Hindlimb muscle (tissue), 1 donor: ENCODE measurements around the gene AK6. TPM values are rescaled to one million over a fixed set of nuclear protein-coding genes. Genes with fewer than 3 reads are reported as not detected.
A peak's percentile ranks its signal among the peaks of the same experiment; 100 is the strongest.
"Not testable (repeated sequence)": the region's sequence is repeated elsewhere in the genome, so short reads cannot be mapped to it uniquely, and the experiment has no call there.

Experiments
- DNase-seq: peaks from one replicate; pipeline ENCODE4 v3.0.0-alpha.2; 2013
- polyA plus RNA-seq: library from polyadenylated mRNA; unstranded; fragments of 120-200 nt; gene quantifications from one replicate; pipeline ENCODE4 v1.2.1, GENCODE V29; 2013; ENCODE audit not compliant: insufficient read length

AK6 gene
- 30.8 TPM for polyA plus RNA-seq

DNA sequence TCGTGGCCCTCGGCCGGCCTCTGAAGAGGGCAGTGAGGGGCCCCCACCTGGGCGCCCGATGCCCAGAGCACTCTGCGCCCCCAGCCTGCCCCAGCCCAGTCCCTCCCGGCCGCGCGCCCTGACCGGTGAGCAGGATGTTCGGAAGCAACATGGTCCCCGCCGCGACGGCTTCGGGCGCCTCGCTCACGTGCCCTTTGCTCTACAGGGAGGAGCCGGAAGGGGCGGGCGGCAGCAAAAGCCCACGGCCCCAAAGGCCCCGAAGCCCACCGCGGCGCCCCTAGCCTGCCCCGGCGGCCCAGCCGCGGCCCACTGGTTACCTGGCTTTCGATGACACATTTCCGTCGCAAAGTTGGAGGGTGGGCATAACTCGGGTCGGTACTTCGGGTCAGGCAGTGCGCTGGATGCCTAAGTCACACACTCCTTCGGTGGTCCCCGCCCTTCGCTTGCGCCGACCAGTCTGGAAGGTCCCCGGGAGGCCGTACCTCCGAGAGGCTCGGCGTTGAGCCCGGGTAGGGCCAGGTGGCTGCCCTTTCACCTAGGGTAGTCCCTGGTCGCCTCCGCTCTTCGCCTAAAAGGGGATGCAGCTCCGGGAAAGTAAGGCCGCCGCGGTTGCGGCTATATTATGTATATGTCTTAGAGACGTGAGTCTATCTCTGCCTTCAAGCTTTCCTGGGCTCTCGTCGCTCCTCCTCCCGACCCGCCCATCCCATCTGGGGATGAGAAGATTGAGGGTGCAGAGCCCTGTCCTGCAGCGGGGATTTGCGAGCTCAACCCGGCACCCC lies at the start of gene AK6, which contains the start of the genes RAD17 and TAF9:
TSS of gene AK6 (minus strand) at position 181 of the 782 bp plus-strand sequence. CDS start at position 151, 30 bp downstream.
TSS of gene RAD17 (plus strand) at position 479 of the 782 bp plus-strand sequence. CDS start 2,391 bp downstream, outside the sequence.
TSS of gene TAF9 (minus strand) at position 181 of the 782 bp plus-strand sequence. CDS start 3,783 bp downstream, outside the sequence.
- peak; percentile 94 for DNase-seq

DNA sequence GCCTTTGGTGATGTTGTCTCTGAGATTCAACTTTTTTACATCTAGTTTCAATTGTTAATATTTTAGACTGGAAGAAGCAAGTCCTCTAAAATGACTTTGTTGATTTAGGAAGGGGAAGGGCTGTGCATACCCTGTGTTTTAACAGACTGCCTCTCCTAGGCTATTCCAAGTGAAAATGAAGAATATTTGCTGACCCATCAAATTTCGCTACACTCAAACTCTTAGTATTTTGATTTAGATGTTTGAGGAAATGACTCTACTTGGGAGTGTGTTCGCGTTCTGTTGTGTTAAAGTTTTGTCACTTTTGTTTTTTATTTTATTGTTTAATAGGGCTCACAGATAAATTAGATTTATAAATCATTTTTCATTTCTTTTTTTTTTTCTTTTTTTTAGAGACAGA lies 49.2 kb upstream of the AK6 start:
- no peak for DNase-seq

DNA sequence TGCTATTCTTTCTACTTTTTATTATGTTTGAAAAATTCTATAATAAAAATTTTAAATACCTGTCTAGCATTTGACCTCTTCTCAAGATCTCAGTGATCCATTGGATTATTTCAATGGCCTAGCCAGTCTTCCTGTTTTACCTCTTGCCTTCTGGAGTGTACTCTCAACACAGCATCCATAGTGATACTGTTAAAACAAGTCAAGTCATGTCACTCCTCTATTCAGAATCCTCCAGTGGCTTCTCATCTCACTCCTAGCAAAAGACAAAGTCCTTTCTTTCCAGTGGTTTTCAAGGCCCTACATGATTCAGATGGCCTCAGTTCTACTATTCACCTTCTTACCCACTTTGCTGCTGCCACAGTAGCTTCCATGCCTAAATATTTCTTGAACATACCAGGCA lies 47.4 kb upstream of the AK6 start:
- DNase-seq, result no peak

DNA sequence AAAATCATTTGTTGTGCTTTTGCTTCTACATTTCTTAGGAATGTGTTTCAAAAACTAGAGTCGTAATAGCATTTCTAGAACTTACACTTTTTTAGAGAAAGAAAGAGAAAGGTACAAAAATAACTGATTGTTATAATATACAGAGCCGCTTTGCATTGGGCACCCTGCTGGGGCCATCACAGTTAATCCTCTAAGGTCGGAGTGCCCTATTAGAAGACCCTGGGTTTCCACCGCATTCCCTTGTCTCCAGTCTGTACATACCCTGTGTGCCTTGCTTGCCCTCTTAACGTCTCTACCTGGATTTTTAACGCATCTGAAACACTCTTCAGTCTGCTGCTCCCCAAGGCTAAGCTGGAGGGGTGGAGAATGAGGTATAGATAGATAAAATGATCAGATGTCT lies 46.9 kb upstream of the AK6 start:
- DNase-seq, result no peak

DNA sequence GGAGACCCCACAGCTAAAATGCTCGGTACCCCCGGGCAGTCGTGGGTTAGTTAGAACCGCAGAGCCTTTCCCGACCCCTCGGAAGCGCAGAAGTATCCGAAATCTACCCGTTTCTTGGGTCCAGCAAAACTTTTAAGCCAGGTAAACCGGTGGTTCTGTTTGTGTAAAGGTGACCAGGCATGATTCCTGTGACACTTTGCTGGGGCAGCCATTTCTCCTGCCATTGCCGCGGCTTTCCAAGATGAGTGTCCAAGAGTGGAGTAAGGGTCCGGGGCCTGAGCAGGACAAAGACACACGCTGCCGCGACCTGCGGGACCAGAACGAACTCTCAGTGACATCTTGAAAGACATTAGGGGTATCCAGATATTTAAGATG lies 46.3 kb upstream of the AK6 start:
- no peak for DNase-seq

DNA sequence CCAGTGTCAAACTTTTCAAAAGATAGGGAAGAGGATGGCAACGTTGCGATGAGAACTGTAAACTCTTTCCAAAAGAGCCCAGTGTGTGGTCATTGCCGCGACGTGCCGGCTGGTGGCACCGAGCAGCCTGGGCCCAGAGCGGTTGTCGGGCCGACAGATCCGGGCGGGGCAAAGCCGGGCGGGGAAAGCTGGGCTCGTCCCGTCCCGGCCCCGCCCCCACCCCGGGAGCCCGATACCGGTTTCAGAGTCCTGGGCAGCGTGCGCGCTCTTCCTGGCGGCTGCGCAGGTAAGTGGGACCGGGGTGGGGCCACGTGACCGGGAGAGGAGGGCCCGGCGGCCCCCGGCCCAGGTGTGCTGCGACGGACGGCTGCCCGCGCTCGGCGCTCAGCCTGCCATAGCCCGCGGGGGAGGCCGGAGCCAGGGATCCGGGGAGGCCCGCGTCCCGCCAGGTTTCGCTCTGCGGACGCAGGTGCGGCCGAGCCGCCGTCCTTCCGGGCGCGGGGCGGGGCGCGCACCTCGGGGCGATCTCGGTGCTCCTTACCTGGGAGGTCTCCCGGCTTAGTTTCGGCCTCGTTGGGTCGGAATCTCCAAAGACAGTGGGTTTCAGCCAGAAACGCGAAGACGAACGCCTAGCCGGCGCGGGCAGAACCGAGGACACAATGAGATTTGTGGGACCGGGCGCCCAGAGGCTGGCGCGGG lies 45.7 kb upstream of the AK6 start, which contains the start of gene MARVELD2:
TSS of gene MARVELD2 (plus strand) at position 232 of the 699 bp plus-strand sequence. CDS start 4,270 bp downstream, outside the sequence.
- DNase-seq, result peak; percentile 8

DNA sequence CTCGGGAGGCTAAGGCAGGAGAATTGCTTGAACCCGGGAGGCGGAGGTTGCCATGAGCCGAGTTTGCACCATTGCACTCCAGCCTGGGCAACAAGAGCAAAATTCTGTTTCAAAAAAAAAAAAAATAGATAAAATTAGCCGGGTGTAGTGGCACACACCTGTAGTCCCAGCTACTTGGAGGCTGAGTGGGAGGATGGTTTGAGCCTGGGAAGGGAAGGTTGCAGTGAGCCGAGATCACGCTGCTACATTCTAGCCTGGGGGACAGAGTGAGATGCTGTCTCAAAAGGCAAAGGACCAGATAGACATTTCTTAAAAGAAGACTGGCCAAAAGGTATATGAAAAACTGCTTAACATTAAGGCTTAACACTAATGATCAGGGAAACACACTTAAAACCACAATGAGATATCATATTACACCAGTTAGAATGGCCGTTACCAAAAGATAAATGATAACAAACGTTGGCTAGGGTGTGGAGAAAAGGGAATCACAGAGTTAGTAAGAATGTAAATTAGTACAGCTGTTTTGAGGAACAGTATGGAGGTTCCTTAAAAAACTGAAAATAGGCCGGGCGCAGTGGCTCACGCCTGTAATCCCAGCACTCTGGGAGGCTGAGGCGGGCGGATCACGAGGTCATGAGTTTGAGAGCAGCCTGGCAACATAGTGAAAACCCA lies 35.5 kb upstream of the AK6 start:
- DNase-seq, result no peak

DNA sequence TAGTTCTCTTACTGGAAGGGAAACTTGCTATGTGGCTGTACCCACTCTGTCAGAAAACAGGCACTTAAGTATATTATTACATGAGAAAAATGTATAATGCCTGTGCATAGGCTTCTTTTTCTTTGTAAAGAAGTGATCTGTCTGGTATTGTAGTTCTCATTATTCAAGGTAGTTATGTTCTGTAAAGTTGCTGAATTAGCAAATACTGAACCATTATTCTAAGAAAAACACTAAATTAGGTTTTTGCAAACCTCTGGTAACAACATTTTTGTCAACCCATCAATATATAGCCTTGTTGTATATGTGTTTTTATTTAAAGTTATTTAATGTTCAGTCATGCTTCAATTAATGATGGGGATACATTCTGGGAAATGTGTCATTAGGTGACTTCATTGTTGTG lies 9.1 kb upstream of the AK6 start:
- no peak for DNase-seq

DNA sequence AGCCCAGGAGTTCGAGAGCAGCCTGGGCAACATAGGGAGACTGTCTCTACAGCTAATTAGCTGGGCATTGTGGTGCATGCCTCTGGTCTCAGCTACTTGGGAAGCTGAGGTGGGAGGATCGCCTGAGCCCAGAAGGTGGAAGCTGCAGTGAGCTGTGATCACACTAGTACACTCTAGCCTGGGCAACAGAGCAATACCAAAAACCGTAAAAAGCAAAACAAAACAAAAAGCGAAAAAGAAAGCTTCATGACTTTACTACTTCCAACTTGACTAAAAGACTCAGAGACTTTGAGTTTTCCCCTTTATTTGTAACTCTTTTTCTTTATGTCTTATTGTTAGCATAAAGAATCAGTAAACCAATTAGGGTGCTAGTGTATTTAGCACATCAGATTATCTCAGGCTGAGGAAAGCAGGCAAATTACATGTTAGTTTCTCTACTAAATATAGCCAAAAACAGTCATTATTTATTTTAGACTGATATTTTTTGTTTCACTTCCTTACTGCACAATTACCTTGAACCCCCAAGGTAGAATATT lies 5.7 kb upstream of the AK6 start:
- no peak for DNase-seq

DNA sequence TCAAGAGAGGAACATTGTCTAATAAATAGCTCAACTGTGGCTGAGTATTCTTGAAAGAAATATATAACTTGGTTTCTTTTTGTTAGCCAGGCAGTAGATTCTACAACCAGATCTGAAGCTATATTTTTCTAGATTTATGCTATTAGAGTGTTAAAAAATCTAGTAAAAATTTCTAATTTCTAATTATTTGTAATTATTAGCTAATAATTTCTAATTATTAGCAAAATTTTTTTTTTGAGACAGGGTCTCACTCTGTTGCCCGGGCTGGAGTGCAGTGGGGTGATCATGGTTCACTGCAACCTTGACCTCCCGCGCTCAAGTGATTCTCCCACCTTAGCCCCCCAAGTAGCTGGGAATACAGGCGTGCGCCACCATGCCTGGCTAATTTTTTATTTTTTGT lies 3.1 kb upstream of the AK6 start:
- DNase-seq, result no peak

DNA sequence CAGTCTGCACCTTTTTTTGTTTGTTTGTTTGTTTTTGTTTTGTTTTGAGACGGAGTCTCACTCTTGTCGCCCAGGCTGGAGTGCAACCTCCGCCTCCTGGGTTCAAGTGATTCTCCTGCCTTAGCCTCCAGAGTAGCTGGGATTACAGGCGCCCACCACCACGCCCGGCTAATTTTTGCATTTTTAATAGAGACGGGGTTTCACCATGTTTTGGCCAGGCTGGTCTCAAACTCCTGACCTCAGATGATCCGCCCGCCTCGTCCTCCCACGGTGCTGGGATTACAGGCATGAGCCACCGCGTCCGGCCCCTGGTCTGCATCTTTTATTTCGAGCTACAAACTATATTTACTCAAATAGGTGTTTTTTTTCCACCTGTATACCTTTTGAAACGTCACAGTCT lies 1.0 kb upstream of the AK6 start:
- not testable (repeated sequence) for DNase-seq

DNA sequence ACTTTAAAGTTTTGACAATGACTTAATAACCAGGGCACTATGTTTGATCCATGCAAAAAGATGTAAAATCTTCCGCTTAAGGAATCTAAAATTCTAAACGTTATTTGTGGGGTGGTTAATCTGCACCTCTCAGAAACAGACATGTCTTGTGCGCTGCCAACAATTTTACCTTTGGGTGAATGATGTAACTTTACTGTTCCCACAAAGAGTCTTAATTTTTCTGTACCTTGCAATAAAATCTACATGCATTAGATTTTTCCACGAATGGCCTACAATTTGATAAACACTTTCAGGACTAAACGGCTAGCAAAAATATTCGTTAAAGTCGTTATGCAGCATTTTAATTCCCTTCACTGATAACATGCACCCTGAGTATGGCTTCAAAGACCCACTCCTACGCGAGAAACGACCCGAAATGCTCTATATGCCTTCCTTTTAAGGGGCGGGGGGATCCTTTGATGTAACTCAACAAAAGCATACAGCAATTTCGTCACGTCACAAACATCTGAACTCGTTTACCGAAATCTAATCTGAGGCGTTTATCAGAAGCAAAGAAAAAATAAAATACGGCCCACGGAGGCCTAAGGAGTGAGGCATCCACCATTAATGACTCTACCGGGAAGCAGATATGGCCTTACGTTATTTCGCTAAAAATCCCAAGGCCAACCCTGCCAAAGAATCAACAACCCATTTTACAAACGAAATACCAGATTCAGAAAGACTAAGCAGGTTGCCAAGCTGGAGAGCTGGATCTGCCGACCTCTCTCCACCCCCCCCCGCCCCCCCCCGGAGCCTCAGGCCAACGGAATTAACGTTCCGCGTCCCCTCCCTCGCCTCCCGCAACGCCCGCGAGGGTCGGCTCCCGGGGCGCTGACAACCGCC lies 621 bp downstream of the AK6 start:
- DNase-seq, result no peak

DNA sequence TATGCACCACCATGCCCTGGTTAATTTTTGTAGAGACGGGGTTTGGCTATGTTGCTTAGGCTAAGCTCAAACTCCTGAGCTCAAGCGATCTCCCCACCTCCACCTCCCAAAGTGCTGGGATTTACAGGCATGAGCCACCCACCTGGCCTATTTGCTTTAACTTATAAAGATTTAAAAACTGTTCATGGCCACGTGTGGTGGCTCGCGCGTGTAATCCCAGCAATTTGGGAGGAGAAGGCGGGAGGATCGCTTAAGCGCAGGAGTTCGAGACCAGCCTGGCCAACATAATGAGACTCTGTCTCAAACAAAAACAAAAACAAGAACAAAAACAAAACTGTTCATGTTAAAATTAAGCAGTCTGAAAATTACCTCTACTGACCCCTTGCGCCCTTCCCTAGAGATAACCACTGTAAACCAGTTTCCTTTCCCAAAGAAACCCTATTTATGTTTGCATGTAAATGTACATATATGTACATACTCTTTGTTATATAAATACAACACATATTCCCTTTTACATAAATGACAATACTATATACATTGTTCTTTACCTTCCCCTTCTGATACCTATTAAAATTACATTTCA lies 1.5 kb downstream of the AK6 start:
- DNase-seq, result no peak

DNA sequence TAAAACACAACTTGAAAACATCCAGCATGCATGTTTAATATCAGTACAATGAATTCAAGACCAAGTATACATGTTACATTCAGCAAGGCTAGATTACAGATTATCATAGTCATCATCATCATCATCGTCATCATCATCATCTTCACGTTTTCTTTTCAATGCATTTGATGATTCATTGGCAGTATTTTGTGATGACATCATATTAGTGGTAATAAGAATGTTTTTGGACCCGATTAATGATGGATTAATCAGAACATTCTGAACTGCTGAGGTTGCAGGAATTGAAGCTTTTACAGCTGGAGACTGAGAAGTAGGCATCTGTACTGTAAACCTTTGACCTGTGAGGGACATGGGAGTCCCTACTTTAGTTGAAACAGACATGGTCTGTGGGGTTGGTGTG lies 4.5 kb downstream of the AK6 start:
- DNase-seq, result no peak

DNA sequence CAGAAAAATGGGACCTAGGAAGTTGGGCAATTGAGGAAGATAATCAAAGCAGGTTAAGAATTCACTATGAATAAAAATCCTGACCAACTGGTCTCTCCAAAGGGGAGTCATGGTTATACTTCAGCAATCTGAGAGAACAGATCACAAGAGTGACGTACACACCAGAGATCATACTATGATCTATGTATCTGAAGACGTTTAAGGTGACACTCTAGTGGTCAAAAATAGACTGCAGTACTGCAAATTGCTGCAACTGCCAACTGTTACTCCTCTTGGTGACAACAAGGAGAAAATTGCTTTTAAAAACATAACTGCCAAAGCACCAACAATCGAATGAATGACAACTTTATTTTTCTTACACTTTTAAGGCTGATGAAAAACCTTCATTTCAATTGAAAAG lies 4.9 kb downstream of the AK6 start:
- DNase-seq, result no peak

DNA sequence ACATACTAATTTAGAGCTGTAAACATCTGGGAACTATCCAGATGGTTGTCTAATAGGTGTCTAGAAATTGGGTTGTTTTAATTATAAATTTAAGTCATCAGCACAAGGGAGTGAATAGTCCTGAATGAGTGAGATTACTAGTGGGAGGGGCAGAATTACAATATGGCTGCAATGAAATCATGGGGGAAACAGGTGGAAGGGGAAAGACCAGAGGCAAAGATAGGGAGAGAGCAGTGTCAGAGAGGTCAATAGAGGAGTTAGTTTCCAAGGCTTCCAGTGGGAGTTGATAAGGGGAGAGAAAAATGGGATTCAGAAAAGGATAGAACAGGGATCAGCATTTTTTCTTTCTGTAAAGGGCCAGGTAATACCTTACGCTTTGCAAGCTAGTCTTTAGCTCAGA lies 8.9 kb downstream of the AK6 start:
- no peak for DNase-seq

DNA sequence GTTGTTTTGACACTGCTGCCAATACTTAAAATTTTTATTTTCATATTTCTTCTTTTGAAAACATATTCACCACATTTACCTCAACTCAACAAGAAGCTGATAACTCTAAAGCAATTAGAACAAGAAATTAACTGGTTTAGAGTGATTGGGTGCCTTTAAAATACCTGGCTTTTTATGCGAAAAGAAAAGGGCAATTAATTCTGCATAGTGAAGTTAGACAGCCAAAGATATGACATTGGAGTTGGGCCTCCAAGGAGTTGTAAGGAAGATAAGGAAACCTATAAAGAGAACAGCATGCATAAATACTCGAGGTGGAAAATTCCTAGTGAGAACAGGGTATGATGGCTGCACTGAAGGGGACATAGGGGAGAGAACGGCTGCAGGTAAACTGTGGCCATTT lies 9.6 kb downstream of the AK6 start:
- DNase-seq, result no peak

DNA sequence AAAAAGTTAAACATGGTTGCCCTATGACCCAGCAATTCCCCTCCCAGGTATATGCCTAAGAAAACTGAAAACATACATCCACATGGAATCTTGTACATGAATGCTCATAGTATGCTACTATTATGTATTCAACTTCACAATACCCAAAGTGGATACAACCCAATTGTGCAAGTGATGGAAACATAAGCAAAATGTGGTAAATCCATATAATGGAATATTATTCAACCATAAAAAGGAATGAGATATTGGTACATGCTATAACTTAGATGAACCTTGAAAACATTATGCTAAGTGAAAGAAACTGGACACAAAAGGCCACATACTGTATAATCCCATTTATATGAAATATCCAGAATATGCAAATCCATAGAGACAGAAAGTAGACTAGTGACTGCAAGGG lies 18.7 kb downstream of the AK6 start:
- DNase-seq, result no peak

DNA sequence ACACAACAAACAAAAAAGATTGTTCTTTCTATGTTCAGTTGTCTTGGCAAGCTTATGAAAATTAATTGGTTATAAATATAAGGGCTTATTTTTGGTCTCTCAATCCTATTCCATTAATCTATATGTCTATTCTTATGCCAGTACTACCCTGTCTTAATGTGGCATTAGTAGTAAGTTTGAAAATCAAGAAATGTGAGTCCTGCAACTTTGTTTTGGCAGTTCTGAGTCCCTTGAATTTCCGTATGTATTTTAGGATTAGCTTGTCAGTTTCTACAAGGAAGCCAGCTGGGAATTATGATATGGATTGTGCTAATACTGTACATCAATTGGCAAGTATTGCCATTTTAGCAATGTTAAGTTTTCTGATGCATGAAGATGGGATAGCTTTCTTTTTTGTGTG lies 26.2 kb downstream of the AK6 start:
- no peak for DNase-seq

DNA sequence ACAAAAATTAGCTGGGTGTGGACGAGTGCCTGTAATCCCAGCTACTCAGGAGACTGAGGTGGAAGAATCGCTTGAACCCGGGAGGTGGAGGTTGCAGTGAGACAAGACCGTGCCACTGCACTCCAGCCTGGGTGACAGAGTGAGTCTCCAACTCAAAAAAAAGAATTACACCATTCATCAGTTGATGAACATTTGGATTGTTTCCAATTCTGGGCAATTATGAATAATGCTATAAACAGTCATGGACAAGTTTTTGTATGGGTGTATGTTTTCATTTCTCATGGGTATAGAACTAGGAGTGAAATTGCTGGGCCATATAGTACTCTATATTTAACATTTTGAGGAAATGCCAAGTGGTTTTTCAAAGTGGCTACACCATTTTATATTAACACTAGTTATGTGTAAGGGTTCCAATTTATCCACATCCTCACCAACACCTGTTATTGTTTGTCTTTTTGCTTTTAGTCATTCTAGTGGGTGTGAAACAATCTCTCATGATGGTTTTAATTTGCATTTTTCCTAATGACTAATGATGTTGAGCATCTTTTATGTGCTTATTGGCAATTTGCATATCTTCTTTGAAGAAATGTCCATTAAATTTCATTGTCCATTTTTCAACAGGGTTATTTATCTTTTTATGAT lies 27.7 kb downstream of the AK6 start:
- DNase-seq, result no peak

DNA sequence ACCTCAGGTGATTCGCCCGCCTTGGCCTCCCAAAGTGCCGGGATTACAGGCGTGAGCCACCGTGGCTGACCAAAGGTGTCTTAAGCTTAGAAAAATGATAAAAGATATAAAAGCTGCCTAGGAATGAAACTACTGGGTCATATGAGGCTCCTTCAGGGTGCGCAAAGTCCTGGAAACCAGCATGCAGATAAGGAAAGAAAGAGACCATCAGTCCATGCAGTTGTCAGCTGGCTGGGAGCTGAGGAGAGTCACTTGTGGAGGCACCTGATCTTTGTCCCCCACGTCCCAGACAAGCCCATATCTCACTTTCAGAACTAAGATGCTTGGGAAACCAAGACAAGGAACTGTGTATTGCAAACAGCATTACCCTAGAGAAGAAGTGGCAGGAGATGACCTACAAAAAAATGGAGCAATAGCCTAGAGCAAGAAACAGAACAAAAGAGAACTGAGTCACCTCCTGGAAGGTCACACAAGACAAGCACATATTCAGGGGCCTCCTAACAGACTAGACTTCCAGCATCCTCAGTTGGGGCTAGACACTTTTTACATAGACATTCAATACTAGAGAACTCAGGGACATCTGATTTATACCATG lies 33.9 kb downstream of the AK6 start:
- no peak for DNase-seq
